Esophagus muscularis mucosa (tissue), 3 donors: Measurements from ENCODE around the gene ARHGAP6.

Source experiments
- POLR2AphosphoS5 ChIP-seq, 2 donors: sonication (generic); formaldehyde crosslinking; IDR thresholded peaks; one replicate each; pipeline ENCODE4 v1.6.1; 2017; ENCODE audit warnings: antibody characterized with exemption in 2 of 2
- TF ChIP-seq, protein P1 (sequence below), 3 experiments: fragments of 200-600 bp in 2 of 3; fragments of 450-650 bp in 1 of 3; sonication (generic) in 2 of 3; IDR thresholded peaks; one replicate each; pipeline ENCODE4 v1.5.1; 2017 to 2019; ENCODE audit warnings: antibody characterized with exemption in 3 of 3, mild to moderate bottlenecking in 2 of 3, moderate library complexity in 1 of 3

DNA sequence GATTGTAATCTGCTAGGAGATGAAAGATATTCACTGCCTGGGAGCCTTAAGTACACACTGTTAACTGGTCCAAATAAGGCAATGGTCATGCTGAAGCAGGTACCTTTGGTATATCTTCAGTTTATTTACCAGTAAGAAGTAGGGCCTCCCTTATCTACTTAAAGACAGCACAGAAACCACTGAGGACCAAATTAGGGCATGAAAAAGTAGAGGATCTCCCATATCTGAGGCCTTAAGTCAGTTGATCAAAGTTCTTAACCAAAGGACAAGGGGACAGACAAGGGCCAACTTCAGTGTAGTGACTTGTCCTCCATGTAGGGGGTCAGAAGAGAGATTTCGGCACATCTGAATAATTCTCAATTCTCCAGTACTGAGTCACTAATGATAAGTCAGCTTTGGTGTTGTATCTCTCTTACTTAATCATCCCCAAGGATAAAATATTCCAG is 313.4 kb downstream of the ARHGAP6 start:
- TF ChIP-seq, protein P1, sequence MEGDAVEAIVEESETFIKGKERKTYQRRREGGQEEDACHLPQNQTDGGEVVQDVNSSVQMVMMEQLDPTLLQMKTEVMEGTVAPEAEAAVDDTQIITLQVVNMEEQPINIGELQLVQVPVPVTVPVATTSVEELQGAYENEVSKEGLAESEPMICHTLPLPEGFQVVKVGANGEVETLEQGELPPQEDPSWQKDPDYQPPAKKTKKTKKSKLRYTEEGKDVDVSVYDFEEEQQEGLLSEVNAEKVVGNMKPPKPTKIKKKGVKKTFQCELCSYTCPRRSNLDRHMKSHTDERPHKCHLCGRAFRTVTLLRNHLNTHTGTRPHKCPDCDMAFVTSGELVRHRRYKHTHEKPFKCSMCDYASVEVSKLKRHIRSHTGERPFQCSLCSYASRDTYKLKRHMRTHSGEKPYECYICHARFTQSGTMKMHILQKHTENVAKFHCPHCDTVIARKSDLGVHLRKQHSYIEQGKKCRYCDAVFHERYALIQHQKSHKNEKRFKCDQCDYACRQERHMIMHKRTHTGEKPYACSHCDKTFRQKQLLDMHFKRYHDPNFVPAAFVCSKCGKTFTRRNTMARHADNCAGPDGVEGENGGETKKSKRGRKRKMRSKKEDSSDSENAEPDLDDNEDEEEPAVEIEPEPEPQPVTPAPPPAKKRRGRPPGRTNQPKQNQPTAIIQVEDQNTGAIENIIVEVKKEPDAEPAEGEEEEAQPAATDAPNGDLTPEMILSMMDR (IDR thresholded peaks at IDR 0.05) = no peak
- TF ChIP-seq POLR2AphosphoS5 (IDR thresholded peaks at IDR 0.05) = no peak
